Adrenal gland (tissue), 19 donors: ENCODE data around the gene TAAR6. TPM values are rescaled to one million over a fixed set of nuclear protein-coding genes. Genes with fewer than 3 reads are reported as not detected.
A peak's percentile ranks its signal among the peaks of the same experiment; 100 is the strongest.

Source experiments
- DNase-seq, 7 donors: peaks; one replicate each; pipeline ENCODE4 v3.0.0-alpha.2; 2019 to 2020
- H3K27ac ChIP-seq, 5 donors: fragments of 200-600 bp; sonication (generic) in 4 of 5; 1 replicate in 3 of 5; 2 replicates in 2 of 5; pipeline versions ENCODE4 v1.5.1 to v1.8.0; 2016 to 2020; ENCODE audit warnings: mild to moderate bottlenecking in 1 of 5
- H3K27me3 ChIP-seq: fragments of 200-600 bp; 2 replicates; pipeline ENCODE4 v1.8.0; 2021
- H3K36me3 ChIP-seq, 2 donors: fragments of 200-600 bp; replicated peaks in 1 of 2; 1 replicate in 1 of 2; 2 replicates in 1 of 2; pipeline versions ENCODE4 v1.5.1 to v1.8.0; 2018 to 2022
- H3K4me1 ChIP-seq, 2 donors: fragments of 200-600 bp; replicated peaks in 1 of 2; 1 replicate in 1 of 2; 2 replicates in 1 of 2; pipeline versions ENCODE4 v1.5.1 to v1.8.0; 2018 to 2021
- H3K4me3 ChIP-seq, 4 donors: fragments of 200-600 bp; sonication (generic) in 3 of 4; one replicate each; pipeline ENCODE4 v1.5.1; 2016 to 2018
- H3K9me3 ChIP-seq, 3 donors: fragments of 200-600 bp; sonication (generic) in 1 of 3; replicated peaks in 1 of 3; 1 replicate in 2 of 3; 2 replicates in 1 of 3; pipeline versions ENCODE4 v1.5.1 to v1.8.0; 2016 to 2021
- POLR2A ChIP-seq, 2 donors: fragments of 450-650 bp; IDR thresholded peaks; one replicate each; pipeline ENCODE4 v1.6.1; 2017; ENCODE audit warnings: antibody characterized with exemption in 2 of 2, mild to moderate bottlenecking in 2 of 2, moderate library complexity in 1 of 2
- WGBS, 4 donors: extraction: QIAGEN DNeasy Blood & Tissue Kit in 2 of 4; methylation state at CpG; one replicate each; pipeline versions ENCODE4 v1.1.5 to v1.1.7; 2013 to 2017; 5-methylcytosine and 5-hydroxymethylcytosine counted together
- intact Hi-C, 2 donors: fragments of 100-400 bp; cut with DNase I; formaldehyde crosslinking; loops; one replicate each; pipeline versions ENCODE4 v1.14.1 to v1.15.0; 2022 to 2023
- long read RNA-seq, 10 donors: library from polyadenylated mRNA in 3 of 10; unstranded in 2 of 10; stranded (forward) in 1 of 10; transcript quantifications; one replicate each; pipeline ENCODE4 v2.0.0 and lab custom pipeline, GENCODE V29; 2021 to 2026
- polyA plus RNA-seq, 3 donors: library from polyadenylated mRNA; stranded (reverse); fragments of 200-250 nt in 2 of 3; fragments of 350-450 nt in 1 of 3; fragmentation: Illumina TruSeq in 1 of 3; extraction: RNeasy Lipid Tissue Mini Kit (QIAGEN cat#74804) in 1 of 3; gene quantifications; one replicate each; pipeline ENCODE4 v1.2.3, GENCODE V29; 2013 to 2014
- total RNA-seq, 9 donors: library from RNA; depleted of rRNA in 4 of 9; stranded (reverse); fragments of >200 nt in 4 of 9; fragments of 120-200 nt in 1 of 9; fragmentation: NEBNext Ultra II Directional in 1 of 9; extraction: Animal tissue kit (Norgen Biotek cat#: 25700) in 1 of 9; gene quantifications; one replicate each; pipeline versions ENCODE4 v1.1.0 to v1.2.4, GENCODE V29; 2013 to 2023
- TF ChIP-seq, protein P1 (sequence below), 6 experiments: fragments of 450-650 bp in 4 of 6; fragments of 200-600 bp in 2 of 6; sonication (generic) in 1 of 6; IDR thresholded peaks; 1 replicate in 5 of 6; 2 replicates in 1 of 6; pipeline versions ENCODE4 v1.5.1 to v1.8.0; 2016 to 2021; ENCODE audit warnings: antibody characterized with exemption in 6 of 6, mild to moderate bottlenecking in 2 of 6, moderate library complexity in 1 of 6
- donor health status: healthy with polysubstance abuse.
- donor health status: Bipolar disorder and iron deficiency.
- donor health status: DM: yes; HTN: yes; CAD: no.
- donor health status: DM: no; HTN: no; CAD: no.
- donor health status: DM: no; HTN: no; CAD: no.
- donor health status: DM: yes; HTN: yes; CAD: no.

TAAR6 gene
- total RNA-seq (not detected), polyA plus RNA-seq (not detected)
- long read RNA-seq, donor 1 = 0 reads
- long read RNA-seq, donor 2 = 0 reads
- long read RNA-seq, donor 3 = 0 reads
- long read RNA-seq, donor 4 = 0 reads
- long read RNA-seq, donor 5 = 0 reads
- long read RNA-seq, donor 6 = 0 reads
- long read RNA-seq, donor 7 = 0 reads
- long read RNA-seq, donor 8 = 0 reads
- long read RNA-seq, donor 9 = 0 reads
- long read RNA-seq, donor 10 = 0 reads

DNA sequence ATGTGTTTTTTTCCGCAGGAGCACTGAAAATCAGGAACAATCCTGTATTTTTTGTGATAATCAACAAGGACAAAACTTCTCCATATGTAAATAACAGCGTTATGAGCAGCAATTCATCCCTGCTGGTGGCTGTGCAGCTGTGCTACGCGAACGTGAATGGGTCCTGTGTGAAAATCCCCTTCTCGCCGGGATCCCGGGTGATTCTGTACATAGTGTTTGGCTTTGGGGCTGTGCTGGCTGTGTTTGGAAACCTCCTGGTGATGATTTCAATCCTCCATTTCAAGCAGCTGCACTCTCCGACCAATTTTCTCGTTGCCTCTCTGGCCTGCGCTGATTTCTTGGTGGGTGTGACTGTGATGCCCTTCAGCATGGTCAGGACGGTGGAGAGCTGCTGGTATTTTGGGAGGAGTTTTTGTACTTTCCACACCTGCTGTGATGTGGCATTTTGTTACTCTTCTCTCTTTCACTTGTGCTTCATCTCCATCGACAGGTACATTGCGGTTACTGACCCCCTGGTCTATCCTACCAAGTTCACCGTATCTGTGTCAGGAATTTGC, at the start of gene TAAR6:
TSS of gene TAAR6 (plus strand) at position 102 of the 557 bp plus-strand sequence. CDS start at position 102, 0 bp downstream.
- no peaks in the 10 kb centered on the region for H3K36me3 ChIP-seq
- no peak for DNase-seq
- 76 to 80% (median 77%) methylated on average over 15 of the region's 15 CpGs for WGBS, 4 donors
- no peak within 1 kb of the TSS for H3K4me3 ChIP-seq
- TF ChIP-seq, protein P1, sequence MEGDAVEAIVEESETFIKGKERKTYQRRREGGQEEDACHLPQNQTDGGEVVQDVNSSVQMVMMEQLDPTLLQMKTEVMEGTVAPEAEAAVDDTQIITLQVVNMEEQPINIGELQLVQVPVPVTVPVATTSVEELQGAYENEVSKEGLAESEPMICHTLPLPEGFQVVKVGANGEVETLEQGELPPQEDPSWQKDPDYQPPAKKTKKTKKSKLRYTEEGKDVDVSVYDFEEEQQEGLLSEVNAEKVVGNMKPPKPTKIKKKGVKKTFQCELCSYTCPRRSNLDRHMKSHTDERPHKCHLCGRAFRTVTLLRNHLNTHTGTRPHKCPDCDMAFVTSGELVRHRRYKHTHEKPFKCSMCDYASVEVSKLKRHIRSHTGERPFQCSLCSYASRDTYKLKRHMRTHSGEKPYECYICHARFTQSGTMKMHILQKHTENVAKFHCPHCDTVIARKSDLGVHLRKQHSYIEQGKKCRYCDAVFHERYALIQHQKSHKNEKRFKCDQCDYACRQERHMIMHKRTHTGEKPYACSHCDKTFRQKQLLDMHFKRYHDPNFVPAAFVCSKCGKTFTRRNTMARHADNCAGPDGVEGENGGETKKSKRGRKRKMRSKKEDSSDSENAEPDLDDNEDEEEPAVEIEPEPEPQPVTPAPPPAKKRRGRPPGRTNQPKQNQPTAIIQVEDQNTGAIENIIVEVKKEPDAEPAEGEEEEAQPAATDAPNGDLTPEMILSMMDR (IDR thresholded peaks at IDR 0.05) = no peak
- no peak for TF ChIP-seq POLR2A (IDR thresholded peaks at IDR 0.05)
- no peaks in the 10 kb centered on the region for H3K9me3 ChIP-seq
- intact Hi-C loops = no loop called here
- peaks cover 14% of the 10 kb centered on the region for H3K27me3 ChIP-seq
- no peaks in the 10 kb centered on the region for H3K4me1 ChIP-seq
- no peak within 1 kb of the TSS for H3K27ac ChIP-seq

GRCh38 chr6:132520953-132521352, 49.2 kb upstream of the TAAR6 start:
- H3K9me3 ChIP-seq = no peaks in the 10 kb centered on the region
- WGBS, 4 donors = 42 to 61% (median 46%) methylated on average over 2 of the region's 2 CpGs

DNA sequence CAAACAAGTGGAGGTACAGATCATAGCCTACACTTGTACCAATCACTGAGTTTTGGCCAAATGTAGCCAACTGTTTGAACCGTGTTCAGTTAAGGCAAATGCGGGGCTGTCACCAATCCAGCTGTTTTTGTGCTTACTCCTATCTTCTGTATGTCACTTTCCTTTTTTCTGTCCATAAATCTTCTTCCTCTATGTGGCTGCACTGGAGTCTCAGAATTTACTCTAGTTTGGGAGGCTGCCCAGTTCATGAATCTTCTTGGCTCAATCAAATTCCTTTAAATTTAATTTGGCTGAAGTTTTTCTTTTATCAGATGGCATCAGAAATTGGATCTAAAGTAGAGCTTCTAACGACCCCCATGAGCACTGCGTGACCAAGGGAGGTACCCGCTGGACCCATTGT, 45.5 kb upstream of the TAAR6 start:
- Histone ChIP-seq H3K9me3 (no peaks in the 10 kb centered on the region), H3K27me3 (no peaks in the 10 kb centered on the region), H3K27ac (no peak overlapping the region), H3K36me3 (no peaks in the 10 kb centered on the region), H3K4me1 (no peaks in the 10 kb centered on the region), H3K4me3 (no peak overlapping the region)
- intact Hi-C loops = loop anchor here in 1 of 2 donors (10.0 kb wide), 1 partner anchor 140 kb away; no protein-coding TSS in a partner anchor
- no peak for DNase-seq
- TF ChIP-seq POLR2A (IDR thresholded peaks at IDR 0.05) = no peak
- TF ChIP-seq, protein P1 (IDR thresholded peaks at IDR 0.05) = no peak
- 85 to 90% (median 89%) methylated on average over 5 of the region's 5 CpGs for WGBS, 4 donors

More at GRCh38 chr6:132520953-132521352, 49.2 kb upstream of the TAAR6 start:
- H3K4me3 ChIP-seq = no peak overlapping the region
- no peak for TF ChIP-seq POLR2A (IDR thresholded peaks at IDR 0.05)
- no peak overlapping the region for H3K27ac ChIP-seq
- no peaks in the 10 kb centered on the region for H3K36me3 ChIP-seq
- no peaks in the 10 kb centered on the region for H3K27me3 ChIP-seq
- no peaks in the 10 kb centered on the region for H3K4me1 ChIP-seq
- peak in 2 of 7 donors; percentile 17 to 27 for DNase-seq
- intact Hi-C loops = loop anchor here in 1 of 2 donors (10.0 kb wide), 1 partner anchor 144 kb away; no protein-coding TSS in a partner anchor

GRCh38 chr6:132525866-132526265, 44.3 kb upstream of the TAAR6 start:
- DNase-seq = no peak
- Histone ChIP-seq H3K9me3 (no peaks in the 10 kb centered on the region), H3K27ac (no peak overlapping the region), H3K27me3 (no peaks in the 10 kb centered on the region), H3K36me3 (no peaks in the 10 kb centered on the region), H3K4me1 (peaks cover 0 to 5% of the 10 kb centered on the region in 2 donors), H3K4me3 (no peak overlapping the region)
- intact Hi-C loops = loop anchor here in 1 of 2 donors (10.0 kb wide), 1 partner anchor 139 kb away; no protein-coding TSS in a partner anchor
- no peak for TF ChIP-seq POLR2A (IDR thresholded peaks at IDR 0.05)
- TF ChIP-seq, protein P1 (IDR thresholded peaks at IDR 0.05) = no peak
- 59 to 88% (median 84%) methylated on average over 4 of the region's 4 CpGs for whole genome bisulfite sequencing, 4 donors
